HepG2 (cell line): ENCODE data around the gene HOXB6. TPM values are rescaled to one million over a fixed set of nuclear protein-coding genes. Genes with fewer than 3 reads are reported as not detected.

Experiments
- ATAC-seq: fragments of 200-7000 bp; cut with Tn5 transposase; 3 replicates; pipeline ENCODE4 v1.9.1; 2020; ENCODE audit warnings: mild to moderate bottlenecking, moderate library complexity
- BruUV-seq: library from RNA; stranded (reverse); fragments of 400-500 nt; replicated peaks from 2 replicates; lab custom pipeline; 2021; lab: Mats Ljungman, UMichigan
- CTCF ChIA-PET: fragments of 300-600 bp; formaldehyde crosslinking; extraction: SDS; loops from one replicate; lab custom pipeline; 2021; ENCODE audit warnings: low total read pairs, inconsistent platforms, low intra/inter-chr PET ratio; lab: Yijun Ruan, JAX
- POLR2A ChIA-PET: fragments of 350-600 bp; sonication (Branson Sonifier 250); formaldehyde crosslinking; loops from one replicate; lab custom pipeline; 2020; ENCODE audit warnings: antibody characterized with exemption, inconsistent platforms; lab: Yijun Ruan, JAX
- DNase-seq: peaks from one replicate; pipeline ENCODE4 v3.0.0-alpha.2; 2015; ENCODE audit warnings: low spot score
- FAIRE-seq: peaks from 3 replicates; lab custom pipeline; 2011; peaks lifted over from hg19 to GRCh38; lab: Jason Lieb, UNC
- H2AFZ ChIP-seq: one replicate; pipeline ENCODE4 v1.6.1; 2011; ENCODE audit warnings: low read length, inconsistent platforms
- H3K27ac ChIP-seq: fragments of 300-600 bp; 3 replicates; pipeline ENCODE4 v1.8.0; 2011; ENCODE audit warnings: mixed run types, mild to moderate bottlenecking, mixed read lengths, low read length, inconsistent platforms; ENCODE audit not compliant: insufficient read depth; ENCODE audit errors: extremely low read length
- H3K27me3 ChIP-seq, 2 experiments: fragments of 200-600 bp in 1 of 2; 2 replicates in 1 of 2; 3 replicates in 1 of 2; pipeline versions ENCODE4 v1.6.0 to v1.8.0; 2011; ENCODE audit warnings: low read length in 2 of 2, mild to moderate bottlenecking in 2 of 2, moderate library complexity in 2 of 2, inconsistent platforms in 1 of 2; ENCODE audit not compliant: insufficient read depth in 2 of 2, control insufficient read depth in 1 of 2
- H3K36me3 ChIP-seq, 2 experiments: fragments of 200-600 bp in 1 of 2; replicated peaks in 1 of 2; 2 replicates in 1 of 2; 3 replicates in 1 of 2; pipeline versions ENCODE4 v1.5.1 to v1.8.0; 2011; ENCODE audit warnings: low read length in 2 of 2, inconsistent platforms in 1 of 2; ENCODE audit not compliant: insufficient read depth in 2 of 2, control insufficient read depth in 1 of 2
- H3K4me1 ChIP-seq: 2 replicates; pipeline ENCODE4 v1.5.1; 2012; ENCODE audit warnings: low read length, inconsistent platforms; ENCODE audit not compliant: insufficient read depth
- H3K4me2 ChIP-seq: 2 replicates; pipeline ENCODE4 v1.6.0; 2011; ENCODE audit warnings: low read depth, low read length, inconsistent platforms
- H3K4me3 ChIP-seq, 3 experiments: fragments of 200-600 bp in 1 of 3; sonication (generic), shearing (Covaris generic) in 1 of 3; replicated peaks in 1 of 3; 2 replicates each; pipeline ENCODE4 v1.5.1; 2011 to 2016; ENCODE audit warnings: low read length in 3 of 3, inconsistent platforms in 2 of 3, low read depth in 2 of 3, mild to moderate bottlenecking in 2 of 3, control low read depth in 1 of 3, mixed read lengths in 1 of 3; ENCODE audit not compliant: insufficient read depth in 1 of 3
- H3K79me2 ChIP-seq: one replicate; pipeline ENCODE4 v1.6.1; 2011; ENCODE audit warnings: low read length, inconsistent platforms; ENCODE audit not compliant: insufficient read depth
- H3K9ac ChIP-seq: 2 replicates; pipeline ENCODE4 v1.6.0; 2011; ENCODE audit warnings: mild to moderate bottlenecking, low read depth, low read length, inconsistent platforms; ENCODE audit not compliant: insufficient read depth
- H3K9me3 ChIP-seq: 2 replicates; pipeline ENCODE4 v1.5.1; 2012; ENCODE audit warnings: mild to moderate bottlenecking, low read length
- H4K20me1 ChIP-seq: 2 replicates; pipeline ENCODE4 v1.6.0; 2011; ENCODE audit warnings: inconsistent platforms, mild to moderate bottlenecking, low read length, moderate library complexity; ENCODE audit not compliant: insufficient read depth
- DR1 ChIP-seq: sonication (generic); formaldehyde crosslinking; IDR thresholded peaks from 2 replicates; pipeline ENCODE4 v1.8.0; 2021; ENCODE audit warnings: mild to moderate bottlenecking, missing genetic modification reagents, inconsistent platforms
- KMT2B ChIP-seq: IDR thresholded peaks from 2 replicates; pipeline ENCODE4 v1.6.1; 2016; ENCODE audit warnings: missing genetic modification reagents, missing compliant biosample characterization
- REL ChIP-seq: sonication (generic); formaldehyde crosslinking; conservative IDR thresholded peaks from 2 replicates; pipeline ENCODE4 v1.8.0; 2022; ENCODE audit warnings: mild to moderate bottlenecking, missing genetic modification reagents, moderate library complexity
- WGBS: methylation state at CpG from one replicate; pipeline ENCODE4 v1.1.6; 2017; ENCODE audit warnings: low lambda C conversion rate; 5-methylcytosine and 5-hydroxymethylcytosine counted together
- in situ Hi-C: cut with HindIII; loops from 2 replicates; pipeline ENCODE4 v1.10.0; 2017; ENCODE audit warnings: low pct_unique_long_range_greater_than_20kb; ENCODE audit not compliant: extremely low pct_ligation_motif_present
- intact Hi-C: fragments of 100-400 bp; cut with micrococcal nuclease; formaldehyde crosslinking; loops from one replicate; pipeline ENCODE4 v1.10.0; 2022; ENCODE audit not compliant: unreplicated experiment
- polyA plus RNA-seq, 8 experiments: library from polyadenylated mRNA; depleted of rRNA in 3 of 8; stranded (reverse) in 7 of 8; unstranded in 1 of 8; fragments of >200 nt; fragmentation: Illumina TruSeq in 4 of 8; extraction: Trizol in 4 of 8; gene quantifications; 2 replicates each; pipeline versions ENCODE4 v1.2.1 to v1.2.3, GENCODE V29; 2011 to 2016; ENCODE audit warnings: low read depth in 4 of 8, missing spikeins in 1 of 8, mixed read lengths in 1 of 8; ENCODE audit not compliant: insufficient read depth in 1 of 8
- total RNA-seq, 5 experiments: library from RNA; depleted of rRNA; stranded (reverse); fragments of >200 nt; fragmentation: Illumina TruSeq; extraction: Trizol; gene quantifications; 2 replicates each; pipeline ENCODE4 v1.2.3, GENCODE V29; 2016; ENCODE audit warnings: low read depth in 1 of 5
- TF ChIP-seq, protein P1 (sequence below): sonication (generic); formaldehyde crosslinking; conservative IDR thresholded peaks from 2 replicates; pipeline ENCODE4 v1.8.0; 2022; ENCODE audit warnings: mild to moderate bottlenecking, moderate library complexity, missing genetic modification reagents
- TF ChIP-seq, protein P2 (sequence below): sonication (generic); formaldehyde crosslinking; IDR thresholded peaks from 2 replicates; pipeline ENCODE4 v1.4.0; 2020; ENCODE audit warnings: missing genetic modification reagents
- TF ChIP-seq, protein P3 (sequence below): sonication (generic); formaldehyde crosslinking; IDR thresholded peaks from 2 replicates; pipeline ENCODE4 v1.5.0; 2020; ENCODE audit warnings: mild to moderate bottlenecking, missing genetic modification reagents
- TF ChIP-seq, protein P4 (sequence below): sonication (generic); formaldehyde crosslinking; IDR thresholded peaks from 2 replicates; pipeline ENCODE4 v1.5.0; 2020; ENCODE audit warnings: mild to moderate bottlenecking, missing genetic modification reagents, borderline replicate concordance

The HOXB6 gene
- total and polyA plus RNA-seq, 2 of the 13 experiments (the other 11 are each of a cell fraction or from before 2014, with no cell fraction given) = not detected

DNA sequence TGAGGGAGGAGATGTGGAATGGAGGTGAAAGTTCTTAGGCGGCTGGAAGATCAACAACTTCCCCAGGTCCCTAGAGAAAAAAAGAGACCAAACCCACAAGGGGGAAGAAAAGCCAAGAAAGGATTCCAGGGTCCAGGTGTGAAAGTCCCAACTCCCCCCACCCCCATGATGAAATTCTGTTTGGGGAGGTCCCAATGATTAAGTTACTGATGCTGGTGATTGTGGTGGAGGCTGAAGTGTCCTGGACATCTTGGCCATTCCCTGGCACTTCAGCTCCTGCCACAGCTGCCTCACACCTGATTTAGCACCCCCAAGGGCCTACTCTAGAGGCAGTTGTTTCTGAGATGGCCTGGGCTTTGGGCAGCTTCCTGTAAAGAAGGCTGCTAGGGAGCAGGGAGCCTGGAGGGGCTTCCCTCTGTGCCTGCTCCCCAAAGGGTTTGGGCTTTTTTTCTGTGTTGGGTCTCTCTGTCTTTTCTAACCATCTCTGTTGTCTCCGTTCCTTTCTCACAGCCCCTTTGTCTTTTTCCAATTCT, 39.7 kb downstream of the HOXB6 start:
- Histone ChIP-seq H3K9ac (no peak overlapping the region), H3K79me2 (no peaks in the 10 kb centered on the region), H3K4me3 (no peak overlapping the region), H3K36me3 (no peaks in the 10 kb centered on the region), H3K27me3 (peaks cover 14 to 94% of the 10 kb centered on the region in 2 experiments), H2AFZ (no peak overlapping the region), H3K27ac (no peak overlapping the region), H3K9me3 (no peaks in the 10 kb centered on the region), H3K4me2 (no peak overlapping the region), H3K4me1 (no peaks in the 10 kb centered on the region), H4K20me1 (0 out of 2 replicates have a peak, but pooled peaks cover 4% of the 10 kb centered on the region)
- in situ Hi-C loops = no loop called here
- 4% methylated on average over 2 of the region's 2 CpGs for WGBS
- intact Hi-C loops = no loop called here
- no peak for DNase-seq
- FAIRE-seq = no peak
- CTCF ChIA-PET = no interaction called here
- BruUV-seq = no TSS peak
- POLR2A ChIA-PET = no interaction called here
- ATAC-seq = no peak
- TF ChIP-seq, protein P1, sequence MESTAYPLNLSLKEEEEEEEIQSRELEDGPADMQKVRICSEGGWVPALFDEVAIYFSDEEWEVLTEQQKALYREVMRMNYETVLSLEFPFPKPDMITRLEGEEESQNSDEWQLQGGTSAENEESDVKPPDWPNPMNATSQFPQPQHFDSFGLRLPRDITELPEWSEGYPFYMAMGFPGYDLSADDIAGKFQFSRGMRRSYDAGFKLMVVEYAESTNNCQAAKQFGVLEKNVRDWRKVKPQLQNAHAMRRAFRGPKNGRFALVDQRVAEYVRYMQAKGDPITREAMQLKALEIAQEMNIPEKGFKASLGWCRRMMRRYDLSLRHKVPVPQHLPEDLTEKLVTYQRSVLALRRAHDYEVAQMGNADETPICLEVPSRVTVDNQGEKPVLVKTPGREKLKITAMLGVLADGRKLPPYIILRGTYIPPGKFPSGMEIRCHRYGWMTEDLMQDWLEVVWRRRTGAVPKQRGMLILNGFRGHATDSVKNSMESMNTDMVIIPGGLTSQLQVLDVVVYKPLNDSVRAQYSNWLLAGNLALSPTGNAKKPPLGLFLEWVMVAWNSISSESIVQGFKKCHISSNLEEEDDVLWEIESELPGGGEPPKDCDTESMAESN (CRISPR knock-in tag) = no peak
- TF ChIP-seq, protein P2, sequence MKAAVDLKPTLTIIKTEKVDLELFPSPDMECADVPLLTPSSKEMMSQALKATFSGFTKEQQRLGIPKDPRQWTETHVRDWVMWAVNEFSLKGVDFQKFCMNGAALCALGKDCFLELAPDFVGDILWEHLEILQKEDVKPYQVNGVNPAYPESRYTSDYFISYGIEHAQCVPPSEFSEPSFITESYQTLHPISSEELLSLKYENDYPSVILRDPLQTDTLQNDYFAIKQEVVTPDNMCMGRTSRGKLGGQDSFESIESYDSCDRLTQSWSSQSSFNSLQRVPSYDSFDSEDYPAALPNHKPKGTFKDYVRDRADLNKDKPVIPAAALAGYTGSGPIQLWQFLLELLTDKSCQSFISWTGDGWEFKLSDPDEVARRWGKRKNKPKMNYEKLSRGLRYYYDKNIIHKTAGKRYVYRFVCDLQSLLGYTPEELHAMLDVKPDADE (CRISPR knock-in tag) = no peak
- TF ChIP-seq DR1 (no peak), KMT2B (CRISPR knock-in tag) (no peak), REL (CRISPR knock-in tag) (no peak)
- TF ChIP-seq, protein P3, sequence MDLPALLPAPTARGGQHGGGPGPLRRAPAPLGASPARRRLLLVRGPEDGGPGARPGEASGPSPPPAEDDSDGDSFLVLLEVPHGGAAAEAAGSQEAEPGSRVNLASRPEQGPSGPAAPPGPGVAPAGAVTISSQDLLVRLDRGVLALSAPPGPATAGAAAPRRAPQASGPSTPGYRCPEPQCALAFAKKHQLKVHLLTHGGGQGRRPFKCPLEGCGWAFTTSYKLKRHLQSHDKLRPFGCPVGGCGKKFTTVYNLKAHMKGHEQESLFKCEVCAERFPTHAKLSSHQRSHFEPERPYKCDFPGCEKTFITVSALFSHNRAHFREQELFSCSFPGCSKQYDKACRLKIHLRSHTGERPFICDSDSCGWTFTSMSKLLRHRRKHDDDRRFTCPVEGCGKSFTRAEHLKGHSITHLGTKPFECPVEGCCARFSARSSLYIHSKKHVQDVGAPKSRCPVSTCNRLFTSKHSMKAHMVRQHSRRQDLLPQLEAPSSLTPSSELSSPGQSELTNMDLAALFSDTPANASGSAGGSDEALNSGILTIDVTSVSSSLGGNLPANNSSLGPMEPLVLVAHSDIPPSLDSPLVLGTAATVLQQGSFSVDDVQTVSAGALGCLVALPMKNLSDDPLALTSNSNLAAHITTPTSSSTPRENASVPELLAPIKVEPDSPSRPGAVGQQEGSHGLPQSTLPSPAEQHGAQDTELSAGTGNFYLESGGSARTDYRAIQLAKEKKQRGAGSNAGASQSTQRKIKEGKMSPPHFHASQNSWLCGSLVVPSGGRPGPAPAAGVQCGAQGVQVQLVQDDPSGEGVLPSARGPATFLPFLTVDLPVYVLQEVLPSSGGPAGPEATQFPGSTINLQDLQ (CRISPR knock-in tag) = no peak
- TF ChIP-seq, protein P4, sequence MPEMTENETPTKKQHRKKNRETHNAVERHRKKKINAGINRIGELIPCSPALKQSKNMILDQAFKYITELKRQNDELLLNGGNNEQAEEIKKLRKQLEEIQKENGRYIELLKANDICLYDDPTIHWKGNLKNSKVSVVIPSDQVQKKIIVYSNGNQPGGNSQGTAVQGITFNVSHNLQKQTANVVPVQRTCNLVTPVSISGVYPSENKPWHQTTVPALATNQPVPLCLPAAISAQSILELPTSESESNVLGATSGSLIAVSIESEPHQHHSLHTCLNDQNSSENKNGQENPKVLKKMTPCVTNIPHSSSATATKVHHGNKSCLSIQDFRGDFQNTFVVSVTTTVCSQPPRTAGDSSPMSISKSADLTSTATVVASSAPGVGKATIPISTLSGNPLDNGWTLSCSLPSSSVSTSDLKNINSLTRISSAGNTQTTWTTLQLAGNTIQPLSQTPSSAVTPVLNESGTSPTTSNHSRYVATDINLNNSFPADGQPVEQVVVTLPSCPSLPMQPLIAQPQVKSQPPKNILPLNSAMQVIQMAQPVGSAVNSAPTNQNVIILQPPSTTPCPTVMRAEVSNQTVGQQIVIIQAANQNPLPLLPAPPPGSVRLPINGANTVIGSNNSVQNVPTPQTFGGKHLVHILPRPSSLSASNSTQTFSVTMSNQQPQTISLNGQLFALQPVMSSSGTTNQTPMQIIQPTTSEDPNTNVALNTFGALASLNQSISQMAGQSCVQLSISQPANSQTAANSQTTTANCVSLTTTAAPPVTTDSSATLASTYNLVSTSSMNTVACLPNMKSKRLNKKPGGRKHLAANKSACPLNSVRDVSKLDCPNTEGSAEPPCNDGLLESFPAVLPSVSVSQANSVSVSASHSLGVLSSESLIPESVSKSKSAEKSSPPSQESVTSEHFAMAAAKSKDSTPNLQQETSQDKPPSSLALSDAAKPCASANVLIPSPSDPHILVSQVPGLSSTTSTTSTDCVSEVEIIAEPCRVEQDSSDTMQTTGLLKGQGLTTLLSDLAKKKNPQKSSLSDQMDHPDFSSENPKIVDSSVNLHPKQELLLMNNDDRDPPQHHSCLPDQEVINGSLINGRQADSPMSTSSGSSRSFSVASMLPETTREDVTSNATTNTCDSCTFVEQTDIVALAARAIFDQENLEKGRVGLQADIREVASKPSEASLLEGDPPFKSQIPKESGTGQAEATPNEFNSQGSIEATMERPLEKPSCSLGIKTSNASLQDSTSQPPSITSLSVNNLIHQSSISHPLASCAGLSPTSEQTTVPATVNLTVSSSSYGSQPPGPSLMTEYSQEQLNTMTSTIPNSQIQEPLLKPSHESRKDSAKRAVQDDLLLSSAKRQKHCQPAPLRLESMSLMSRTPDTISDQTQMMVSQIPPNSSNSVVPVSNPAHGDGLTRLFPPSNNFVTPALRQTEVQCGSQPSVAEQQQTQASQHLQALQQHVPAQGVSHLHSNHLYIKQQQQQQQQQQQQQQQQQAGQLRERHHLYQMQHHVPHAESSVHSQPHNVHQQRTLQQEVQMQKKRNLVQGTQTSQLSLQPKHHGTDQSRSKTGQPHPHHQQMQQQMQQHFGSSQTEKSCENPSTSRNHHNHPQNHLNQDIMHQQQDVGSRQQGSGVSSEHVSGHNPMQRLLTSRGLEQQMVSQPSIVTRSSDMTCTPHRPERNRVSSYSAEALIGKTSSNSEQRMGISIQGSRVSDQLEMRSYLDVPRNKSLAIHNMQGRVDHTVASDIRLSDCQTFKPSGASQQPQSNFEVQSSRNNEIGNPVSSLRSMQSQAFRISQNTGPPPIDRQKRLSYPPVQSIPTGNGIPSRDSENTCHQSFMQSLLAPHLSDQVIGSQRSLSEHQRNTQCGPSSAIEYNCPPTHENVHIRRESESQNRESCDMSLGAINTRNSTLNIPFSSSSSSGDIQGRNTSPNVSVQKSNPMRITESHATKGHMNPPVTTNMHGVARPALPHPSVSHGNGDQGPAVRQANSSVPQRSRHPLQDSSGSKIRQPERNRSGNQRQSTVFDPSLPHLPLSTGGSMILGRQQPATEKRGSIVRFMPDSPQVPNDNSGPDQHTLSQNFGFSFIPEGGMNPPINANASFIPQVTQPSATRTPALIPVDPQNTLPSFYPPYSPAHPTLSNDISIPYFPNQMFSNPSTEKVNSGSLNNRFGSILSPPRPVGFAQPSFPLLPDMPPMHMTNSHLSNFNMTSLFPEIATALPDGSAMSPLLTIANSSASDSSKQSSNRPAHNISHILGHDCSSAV (CRISPR knock-in tag) = no peak
